ENCODE measurements around the gene KIF20B. TPM values are rescaled to one million over a fixed set of nuclear protein-coding genes. Genes with fewer than 3 reads are reported as not detected.

KIF20B gene
- total RNA-seq, 1 donor = 25.8 TPM

DNA sequence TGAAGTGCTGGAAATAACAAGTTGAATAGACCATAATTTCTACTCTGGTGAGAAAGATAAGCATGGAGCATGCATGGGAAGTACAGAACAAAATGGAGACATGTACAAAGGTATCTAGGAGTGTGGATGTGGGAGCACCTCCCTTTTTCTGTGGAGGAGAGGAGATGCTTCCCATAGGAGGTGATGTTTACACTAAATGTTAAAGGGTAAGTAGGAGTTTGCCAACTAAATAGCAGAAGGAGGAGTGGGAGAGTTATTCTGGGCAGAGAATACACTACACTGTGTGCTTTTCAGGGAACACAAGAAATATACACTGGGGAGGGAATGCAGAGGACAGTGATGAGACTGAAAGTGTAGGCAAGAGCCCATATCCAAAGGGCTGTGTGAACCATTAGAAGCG lies 35.3 kb upstream of the KIF20B start:
- TF ChIP-seq, protein P1, sequence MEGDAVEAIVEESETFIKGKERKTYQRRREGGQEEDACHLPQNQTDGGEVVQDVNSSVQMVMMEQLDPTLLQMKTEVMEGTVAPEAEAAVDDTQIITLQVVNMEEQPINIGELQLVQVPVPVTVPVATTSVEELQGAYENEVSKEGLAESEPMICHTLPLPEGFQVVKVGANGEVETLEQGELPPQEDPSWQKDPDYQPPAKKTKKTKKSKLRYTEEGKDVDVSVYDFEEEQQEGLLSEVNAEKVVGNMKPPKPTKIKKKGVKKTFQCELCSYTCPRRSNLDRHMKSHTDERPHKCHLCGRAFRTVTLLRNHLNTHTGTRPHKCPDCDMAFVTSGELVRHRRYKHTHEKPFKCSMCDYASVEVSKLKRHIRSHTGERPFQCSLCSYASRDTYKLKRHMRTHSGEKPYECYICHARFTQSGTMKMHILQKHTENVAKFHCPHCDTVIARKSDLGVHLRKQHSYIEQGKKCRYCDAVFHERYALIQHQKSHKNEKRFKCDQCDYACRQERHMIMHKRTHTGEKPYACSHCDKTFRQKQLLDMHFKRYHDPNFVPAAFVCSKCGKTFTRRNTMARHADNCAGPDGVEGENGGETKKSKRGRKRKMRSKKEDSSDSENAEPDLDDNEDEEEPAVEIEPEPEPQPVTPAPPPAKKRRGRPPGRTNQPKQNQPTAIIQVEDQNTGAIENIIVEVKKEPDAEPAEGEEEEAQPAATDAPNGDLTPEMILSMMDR (IDR thresholded peaks at IDR 0.05; ENCODE audit: insufficient read depth, low read length) = no peak
- no peak overlapping the region for H3K4me3 ChIP-seq (ENCODE audit: low read depth, low read length)
- no peak for DNase-seq (ENCODE audit: low read depth)

DNA sequence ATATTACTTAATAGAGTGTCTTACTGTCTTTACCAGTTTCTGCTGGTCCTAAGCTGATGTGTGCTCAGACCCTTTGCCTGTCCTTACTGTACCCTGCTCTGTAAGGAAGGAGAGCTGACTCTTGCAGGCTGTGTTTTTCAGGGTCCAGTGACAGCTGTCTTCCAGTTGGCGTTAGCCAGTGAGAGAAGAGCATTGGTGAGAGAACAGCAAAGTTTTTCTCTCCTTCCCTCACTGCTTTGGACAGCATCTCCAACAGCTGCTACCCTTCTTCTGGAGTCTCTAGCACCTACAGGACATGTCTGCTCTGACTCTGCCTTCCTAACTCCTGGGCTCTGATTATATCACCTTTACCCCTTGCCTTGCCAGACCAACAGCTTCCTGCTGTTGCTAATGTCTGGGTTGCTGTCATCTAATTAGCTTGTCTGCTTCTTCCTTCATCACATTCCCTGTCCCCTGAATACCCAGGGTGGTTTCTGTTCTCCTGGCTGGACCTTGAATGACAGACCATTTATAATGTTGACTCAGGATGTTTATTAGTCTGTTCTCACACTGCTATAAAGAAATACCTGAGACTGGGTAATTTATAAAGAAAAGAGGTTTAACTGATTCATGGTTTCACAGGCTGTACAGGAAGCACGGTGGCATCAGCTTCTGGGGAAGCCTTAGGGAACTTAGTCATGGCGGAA lies 32.9 kb upstream of the KIF20B start:
- TF ChIP-seq, protein P1 (IDR thresholded peaks at IDR 0.05; ENCODE audit: insufficient read depth, low read length) = no peak
- no peak for DNase-seq (ENCODE audit: low read depth)
- no peak overlapping the region for H3K4me3 ChIP-seq (ENCODE audit: low read depth, low read length)

DNA sequence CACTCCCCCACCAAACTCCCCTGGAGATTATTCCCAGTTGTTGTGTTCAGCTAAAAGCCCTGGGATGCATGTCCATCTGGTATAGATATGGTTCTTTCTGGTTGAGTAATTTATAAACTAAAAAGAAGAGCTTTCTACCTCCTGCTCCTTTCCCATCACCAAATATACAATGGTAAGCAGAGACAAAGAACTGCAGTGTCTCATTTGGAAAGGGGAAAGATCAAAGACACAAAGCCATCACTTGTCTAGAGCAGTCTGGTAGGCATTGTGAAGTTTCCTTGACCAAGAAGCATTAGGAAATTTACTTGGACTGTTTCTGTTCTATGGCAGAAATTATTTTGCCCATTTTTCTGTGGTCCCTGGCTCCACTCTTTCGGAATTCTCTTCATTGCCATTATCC lies 31.4 kb upstream of the KIF20B start:
- TF ChIP-seq, protein P1 (IDR thresholded peaks at IDR 0.05; ENCODE audit: insufficient read depth, low read length) = no peak
- no peak for DNase-seq (ENCODE audit: low read depth)
- no peak overlapping the region for H3K4me3 ChIP-seq (ENCODE audit: low read depth, low read length)

DNA sequence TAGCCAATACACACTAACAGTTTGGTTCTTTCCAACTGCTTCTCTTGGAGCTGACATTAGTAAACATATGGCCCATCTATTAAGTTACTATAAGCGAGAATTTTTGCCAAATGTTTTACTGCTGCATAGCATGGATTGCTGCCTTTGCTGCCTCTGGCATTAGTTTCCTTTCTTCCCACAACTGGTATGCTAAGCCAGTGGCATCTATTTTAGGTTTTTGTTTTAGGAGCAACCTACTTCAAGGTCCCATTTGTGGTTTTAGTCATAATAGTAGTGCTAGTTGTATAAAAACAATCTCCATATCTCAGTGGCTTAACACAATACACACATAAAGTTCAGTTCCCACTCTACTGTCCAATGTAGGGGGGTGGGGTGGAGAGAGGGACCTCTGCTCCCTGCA lies 30.5 kb upstream of the KIF20B start:
- TF ChIP-seq, protein P1 (IDR thresholded peaks at IDR 0.05; ENCODE audit: insufficient read depth, low read length) = no peak
- no peak for DNase-seq (ENCODE audit: low read depth)
- no peak overlapping the region for H3K4me3 ChIP-seq (ENCODE audit: low read depth, low read length)

DNA sequence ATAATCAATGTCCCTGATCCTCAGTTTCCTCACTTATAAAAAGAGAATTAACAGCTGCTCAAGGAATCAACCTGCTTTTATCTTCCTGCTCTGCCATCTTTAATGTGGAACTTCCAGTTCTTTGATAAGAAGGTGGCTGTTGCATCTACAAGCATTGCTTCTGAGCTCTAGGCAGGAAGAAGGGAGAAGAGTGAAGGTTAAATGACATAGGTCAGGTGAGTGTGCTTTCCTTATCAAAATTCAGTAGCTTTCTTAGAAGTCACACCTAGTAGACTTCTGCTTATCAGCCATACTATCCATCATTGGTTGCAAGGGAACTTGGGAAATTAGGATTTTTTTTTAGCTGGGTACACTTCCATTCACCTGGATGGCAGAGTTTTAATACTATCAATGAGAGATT lies 24.0 kb upstream of the KIF20B start:
- TF ChIP-seq, protein P1 (IDR thresholded peaks at IDR 0.05; ENCODE audit: insufficient read depth, low read length) = no peak
- no peak overlapping the region for H3K4me3 ChIP-seq (ENCODE audit: low read depth, low read length)
- no peak for DNase-seq (ENCODE audit: low read depth)

DNA sequence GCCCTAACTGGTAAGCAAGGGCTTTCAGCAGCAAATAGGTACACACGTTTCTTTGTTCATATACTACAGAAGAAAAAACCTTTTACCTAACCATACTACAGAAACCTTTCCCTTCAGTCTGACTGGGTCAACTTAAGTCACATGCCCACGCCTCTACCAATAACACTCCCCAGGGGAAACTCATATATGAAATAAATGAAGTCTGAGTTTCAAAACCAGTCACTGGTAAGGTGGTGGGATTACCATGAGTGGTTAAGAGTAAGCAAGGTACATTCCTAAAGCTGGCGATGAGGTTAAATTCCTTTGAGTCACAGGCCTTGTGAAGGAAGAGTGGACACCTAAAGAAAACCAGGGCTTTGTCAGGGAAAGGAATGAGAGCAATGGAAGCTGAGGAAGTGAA lies 21.4 kb upstream of the KIF20B start:
- TF ChIP-seq, protein P1 (IDR thresholded peaks at IDR 0.05; ENCODE audit: insufficient read depth, low read length) = no peak
- no peak overlapping the region for H3K4me3 ChIP-seq (ENCODE audit: low read depth, low read length)
- DNase-seq (ENCODE audit: low read depth) = no peak

DNA sequence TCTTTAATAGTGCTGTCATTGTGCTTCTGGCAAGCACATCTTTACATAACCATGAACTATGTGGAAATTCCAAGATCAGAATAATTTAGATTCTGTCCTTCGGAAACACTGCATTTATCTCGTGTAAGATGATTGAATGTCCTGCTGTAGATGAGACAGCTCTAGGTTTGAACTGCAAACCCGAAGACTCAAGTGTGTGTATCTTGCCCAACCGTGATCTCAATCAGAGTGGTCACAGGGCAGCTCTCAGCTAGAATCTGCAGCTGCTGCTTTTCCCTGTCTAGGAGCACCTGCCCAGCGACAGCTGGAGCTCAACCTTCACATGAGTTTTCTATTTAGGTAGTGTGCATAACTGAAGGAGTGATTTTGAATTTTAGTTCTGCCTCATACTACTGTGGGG lies 17.5 kb upstream of the KIF20B start:
- TF ChIP-seq, protein P1 (IDR thresholded peaks at IDR 0.05; ENCODE audit: insufficient read depth, low read length) = no peak
- no peak for DNase-seq (ENCODE audit: low read depth)
- H3K4me3 ChIP-seq (ENCODE audit: low read depth, low read length) = no peak overlapping the region
